NCI-H2029 treated with DMSO at 0.1 percent for 48 hours (cell line): ENCODE measurements around the gene WDPCP.
"Not testable (repeated sequence)": the region's sequence is repeated elsewhere in the genome, so short reads cannot be mapped to it uniquely, and the experiment has no call there.

Source experiments
- DNase-seq: peaks from one replicate; lab custom pipeline; 2025; lab: John Stamatoyannopoulos, UW

Gene WDPCP

DNA sequence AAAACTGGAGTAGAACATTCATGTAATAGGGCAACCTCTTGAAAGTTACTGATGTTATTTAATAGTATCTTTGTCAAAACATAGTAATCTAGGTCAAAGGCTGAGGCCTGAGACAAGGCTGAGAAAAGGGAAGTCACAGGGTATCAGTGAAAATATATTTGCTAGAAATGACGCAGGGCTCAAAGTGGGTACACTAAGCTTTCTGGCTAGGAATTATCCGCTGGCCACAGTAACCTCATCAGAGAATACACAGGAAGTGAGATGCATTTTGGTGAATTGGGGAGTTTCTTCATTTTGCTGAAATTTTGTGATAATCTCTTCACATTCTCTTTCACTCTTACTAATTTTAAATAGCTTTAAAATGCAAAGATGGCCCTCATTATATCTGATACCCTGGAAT is 330.8 kb downstream of the WDPCP start:
- DNase-seq, result no peak

DNA sequence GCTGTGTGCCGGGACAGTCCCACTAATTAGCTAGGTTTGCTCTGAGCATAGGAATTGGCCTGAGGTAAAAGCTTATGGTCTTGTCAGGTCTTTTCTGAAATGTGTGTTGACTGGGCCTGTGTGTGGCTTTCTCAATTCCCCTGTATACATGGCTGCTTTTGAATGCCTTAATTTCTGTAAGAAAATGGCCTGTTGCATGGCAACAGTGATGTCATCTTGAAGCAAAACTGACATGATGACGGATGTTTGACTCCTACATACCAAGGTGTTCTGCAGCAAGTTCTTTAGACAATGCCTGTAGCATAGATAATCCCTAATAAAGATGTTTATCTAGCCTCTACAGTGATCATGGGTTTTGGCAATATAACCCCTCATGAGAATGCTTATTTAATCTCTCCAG is 339.1 kb downstream of the WDPCP start:
- DNase-seq, result no peak

DNA sequence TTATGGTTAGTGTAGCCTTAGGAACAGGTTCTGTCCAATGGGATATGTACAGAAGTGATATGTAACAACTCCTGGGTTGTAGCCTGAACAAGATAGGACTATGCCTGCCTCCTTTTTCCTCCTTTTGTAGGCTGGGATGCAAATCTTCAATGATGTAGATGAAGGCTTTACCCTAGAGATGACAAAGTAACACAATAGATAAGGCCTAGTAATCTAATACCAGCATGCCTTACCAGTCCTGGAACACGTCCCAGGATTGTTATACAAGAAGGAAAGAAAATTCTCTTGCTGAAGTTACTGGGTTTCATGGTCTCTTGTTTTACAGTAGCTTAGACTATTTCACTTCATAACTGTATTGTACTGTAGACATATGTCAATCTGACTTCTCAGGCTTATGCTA is 345.5 kb downstream of the WDPCP start:
- no peak for DNase-seq

DNA sequence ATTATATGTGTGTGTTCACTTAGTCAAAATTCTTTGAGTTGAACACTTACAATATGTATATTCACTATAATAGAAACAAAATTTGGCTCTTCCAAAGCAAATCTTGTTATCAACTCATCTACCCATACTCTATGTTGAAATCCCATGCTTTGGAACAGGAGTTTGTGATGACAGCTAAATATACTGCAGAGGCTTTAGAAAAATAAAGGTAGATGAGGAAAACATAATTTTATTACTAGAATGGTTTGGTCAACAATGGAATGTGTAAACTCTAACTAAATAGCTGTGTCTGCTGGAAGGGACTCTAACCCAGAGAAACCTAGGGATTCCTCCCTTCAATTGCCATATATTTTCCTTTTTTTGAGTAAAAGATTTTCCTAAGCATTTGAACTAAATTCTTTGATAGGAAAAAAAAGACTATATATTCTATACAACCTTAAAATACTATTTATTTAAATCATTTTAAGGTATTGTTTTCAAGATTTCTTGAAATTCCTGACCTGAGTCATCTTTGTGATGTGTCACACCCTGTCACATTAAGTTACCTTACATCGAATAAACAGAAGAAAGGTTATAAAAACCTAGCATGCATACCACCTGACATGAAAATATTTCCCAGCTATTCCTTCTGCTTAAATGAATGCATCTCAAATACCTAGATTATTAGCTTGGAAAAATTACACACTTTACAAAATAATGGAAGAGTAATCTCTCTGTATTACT is 362.2 kb downstream of the WDPCP start:
- DNase-seq, result no peak

DNA sequence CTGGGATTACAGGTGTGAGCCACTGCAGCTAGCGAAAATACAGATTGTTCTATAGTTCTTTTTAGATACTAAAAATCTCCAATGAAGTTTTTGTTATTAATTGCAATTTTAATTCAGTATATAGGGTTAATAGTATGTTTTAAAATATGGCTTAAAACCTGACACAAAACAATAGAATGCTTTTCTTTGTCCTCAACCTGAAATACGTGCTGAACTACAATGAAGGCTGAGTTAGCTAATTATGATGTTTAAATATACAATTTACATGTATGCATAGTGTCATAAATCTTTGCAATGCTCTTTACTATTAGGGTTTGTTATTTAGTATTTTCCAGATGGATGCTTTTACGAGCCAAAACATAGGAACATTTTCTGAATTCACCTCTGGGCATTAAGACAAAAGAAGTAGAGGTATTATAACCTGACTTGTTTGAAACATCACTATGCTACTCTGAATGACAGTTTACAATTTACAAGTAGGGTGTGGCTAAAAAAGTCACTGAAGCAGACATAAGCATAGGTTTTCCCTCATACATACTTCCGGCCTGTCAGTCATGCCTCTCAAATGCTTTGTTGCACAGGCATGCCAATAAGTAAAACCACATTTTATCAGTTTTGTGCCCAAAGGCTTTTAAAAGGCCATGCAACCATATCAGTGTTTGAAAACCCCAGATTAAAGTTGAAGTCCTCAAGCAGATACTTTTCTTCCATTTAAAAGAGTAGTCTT is 369.3 kb downstream of the WDPCP start:
- DNase-seq, result no peak

DNA sequence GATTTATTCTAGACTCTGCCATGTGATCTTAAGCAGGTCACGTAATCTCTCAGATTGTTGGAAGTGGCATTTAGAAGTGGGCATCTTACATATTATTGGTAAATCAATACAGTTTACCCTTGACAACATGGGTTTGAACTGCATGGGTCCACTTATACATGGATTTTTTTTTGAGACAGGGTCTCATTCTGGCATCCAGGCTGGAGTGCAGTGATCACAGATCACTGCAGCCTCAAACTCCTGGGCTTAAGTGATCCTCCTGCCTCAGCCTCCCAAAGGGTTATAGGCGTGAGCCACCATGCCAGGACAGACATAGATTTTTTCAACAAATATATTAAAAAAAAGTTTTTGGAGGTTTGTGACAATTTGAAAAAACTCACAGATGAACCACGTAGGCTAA is 393.0 kb downstream of the WDPCP start:
- no peak for DNase-seq

DNA sequence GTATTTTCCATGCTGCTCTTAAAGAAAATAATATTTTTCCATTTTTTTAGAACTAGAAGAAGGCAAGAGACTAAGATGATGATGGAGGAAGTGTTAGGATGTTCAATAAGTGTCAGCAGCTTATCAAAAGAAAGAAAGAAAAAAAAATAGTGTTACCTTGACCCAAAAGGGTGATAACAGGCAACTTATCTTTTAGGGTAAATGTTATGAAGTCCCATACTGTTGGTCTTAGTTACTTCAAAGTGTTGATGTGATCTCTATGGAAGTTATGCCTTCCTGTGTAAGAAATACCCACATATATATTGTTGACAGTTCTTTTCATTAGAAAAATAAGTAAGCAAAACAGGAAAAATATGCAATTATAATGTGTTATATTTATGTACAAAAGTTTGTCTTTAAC is 394.1 kb downstream of the WDPCP start:
- no peak for DNase-seq

DNA sequence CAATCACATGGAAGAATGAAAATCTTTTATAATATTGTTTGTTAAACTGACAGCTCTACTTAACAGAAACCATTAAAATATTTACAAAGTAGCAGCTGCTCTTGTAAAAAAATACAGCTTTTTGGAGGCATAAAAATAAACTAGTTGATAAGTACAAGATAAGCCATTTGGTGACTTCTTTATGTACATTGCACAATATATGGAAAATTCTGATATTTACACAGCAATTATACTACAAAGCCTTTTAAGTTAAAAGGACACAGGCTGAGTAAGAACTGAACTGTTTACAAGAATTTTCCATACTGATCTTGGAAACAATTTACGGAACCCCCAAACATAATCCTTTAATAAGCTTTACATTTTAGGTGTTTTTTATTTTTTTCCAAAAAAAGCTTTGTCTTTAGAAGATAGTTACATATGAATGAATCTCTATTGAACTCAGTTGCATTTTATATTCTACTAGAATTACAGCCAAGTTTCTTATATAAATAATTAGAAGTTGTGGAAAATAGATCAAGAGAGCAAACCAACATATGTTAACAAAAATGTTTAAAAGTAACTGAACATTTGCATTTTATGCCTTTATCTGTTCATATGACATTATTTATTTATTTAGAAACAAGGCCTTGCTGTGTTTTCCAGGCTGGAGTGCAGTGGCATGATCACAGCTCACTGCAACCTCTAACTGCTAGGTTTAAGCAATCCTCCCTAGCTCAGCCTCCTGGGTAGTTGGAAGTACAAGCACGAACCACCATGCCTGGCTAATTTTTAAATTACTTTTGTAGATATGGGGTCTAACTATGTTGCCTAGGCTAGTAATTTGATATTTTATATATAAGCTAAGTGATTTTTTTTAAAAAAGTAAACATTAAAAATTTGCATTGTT is 395.1 kb downstream of the WDPCP start:
- no peak for DNase-seq

DNA sequence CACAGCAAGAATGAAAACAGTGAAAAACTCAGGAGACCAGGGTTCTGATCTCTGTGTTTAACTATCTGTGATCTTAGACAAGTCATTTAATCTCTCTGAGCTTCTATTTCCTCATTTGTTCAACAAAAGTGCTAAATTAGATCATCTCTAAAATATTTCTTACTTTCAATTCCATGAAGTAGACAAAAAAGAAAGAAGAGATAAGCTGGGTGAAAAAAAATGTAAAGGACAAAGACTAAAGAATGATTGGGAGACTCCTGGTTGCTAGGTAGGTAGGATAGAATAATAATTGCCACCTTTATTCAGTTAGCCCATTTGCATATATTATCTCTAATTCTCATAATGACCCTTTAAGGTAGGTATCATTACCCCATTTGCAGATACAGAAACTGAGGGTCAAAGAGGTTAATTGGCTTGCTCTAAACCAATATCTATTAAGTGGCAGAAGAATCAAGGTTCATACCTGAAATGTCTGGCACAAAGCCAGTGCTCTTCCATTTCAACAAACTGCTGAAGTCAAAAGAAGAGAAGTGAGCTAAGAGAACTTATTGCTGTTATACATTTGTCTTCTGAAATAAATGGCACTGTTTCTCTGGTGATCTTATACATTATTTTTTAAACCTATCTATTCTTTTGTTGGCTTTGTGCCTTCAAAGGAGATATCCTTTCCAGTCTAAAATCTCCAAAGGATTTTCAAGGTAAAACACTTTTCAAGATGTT is 395.9 kb downstream of the WDPCP start:
- no peak for DNase-seq

DNA sequence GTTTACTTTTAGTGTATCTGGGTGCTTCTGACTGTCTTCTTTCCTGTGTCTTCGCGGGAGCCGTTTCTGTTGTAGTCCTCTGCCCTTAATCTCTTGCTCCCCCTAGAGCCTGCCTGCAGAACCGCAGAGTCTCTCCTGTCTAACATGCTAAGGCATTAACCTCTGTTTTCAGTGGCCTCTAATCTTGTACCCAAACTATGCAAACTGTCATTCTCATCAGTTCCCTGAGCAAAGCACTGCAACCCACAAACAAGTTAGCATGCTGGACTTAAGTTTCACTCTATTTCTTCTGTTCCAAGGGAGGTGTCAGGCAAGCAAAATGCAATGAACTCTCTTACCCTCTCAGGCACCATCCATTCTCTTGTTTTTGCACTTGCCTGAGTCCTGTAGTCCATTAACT is 399.3 kb downstream of the WDPCP start:
- DNase-seq, result peak; percentile 51

DNA sequence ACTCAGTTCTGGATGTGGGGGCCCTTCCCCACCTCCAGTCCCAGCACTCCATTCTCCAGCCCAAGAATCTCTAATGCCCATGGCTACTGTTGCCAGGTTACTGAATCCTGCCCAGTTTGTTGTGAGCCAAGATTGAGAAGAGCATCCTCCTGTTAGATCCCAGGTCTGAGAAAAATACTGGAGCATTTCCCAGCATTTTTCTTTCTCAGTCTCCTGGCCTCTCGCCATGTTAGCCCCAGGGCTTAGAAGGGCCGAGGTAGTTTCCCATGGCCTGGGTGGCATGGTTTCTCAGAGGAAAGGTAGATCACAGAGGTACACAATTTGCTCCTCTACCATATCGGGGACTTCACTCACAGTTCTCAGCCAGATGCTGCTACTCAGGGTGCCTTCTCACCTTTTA is 401.9 kb downstream of the WDPCP start:
- no peak for DNase-seq

DNA sequence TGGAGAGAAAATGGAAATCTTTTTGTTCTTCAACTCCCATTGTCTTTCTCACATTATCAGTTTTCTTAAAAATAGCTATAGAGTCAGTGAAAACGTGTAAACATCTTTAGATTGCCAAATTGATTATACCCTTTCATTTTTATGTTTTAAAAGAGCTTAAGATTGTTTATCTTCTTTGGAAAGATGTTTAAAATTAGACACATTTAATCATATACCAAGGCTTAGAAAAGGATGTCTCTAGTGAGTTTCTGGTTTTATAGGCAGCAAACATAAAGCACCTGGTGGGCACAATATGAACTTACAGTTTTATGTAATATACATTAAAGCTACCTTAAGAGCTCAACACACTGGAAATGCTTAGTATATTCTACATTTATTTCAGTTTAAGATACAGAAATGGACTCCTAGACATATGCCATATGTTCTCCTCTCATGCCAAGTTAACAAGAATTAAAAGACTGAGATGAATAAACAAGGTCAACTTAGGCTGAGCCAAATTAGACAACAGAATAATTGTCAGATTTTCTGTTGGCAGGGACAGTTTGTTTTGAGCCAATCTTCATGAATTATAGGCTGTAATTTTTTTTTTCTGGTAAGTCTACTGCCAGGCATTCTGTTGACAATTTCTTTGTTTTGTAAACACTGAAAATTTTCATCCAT is 425.0 kb downstream of the WDPCP start:
- DNase-seq, result no peak

DNA sequence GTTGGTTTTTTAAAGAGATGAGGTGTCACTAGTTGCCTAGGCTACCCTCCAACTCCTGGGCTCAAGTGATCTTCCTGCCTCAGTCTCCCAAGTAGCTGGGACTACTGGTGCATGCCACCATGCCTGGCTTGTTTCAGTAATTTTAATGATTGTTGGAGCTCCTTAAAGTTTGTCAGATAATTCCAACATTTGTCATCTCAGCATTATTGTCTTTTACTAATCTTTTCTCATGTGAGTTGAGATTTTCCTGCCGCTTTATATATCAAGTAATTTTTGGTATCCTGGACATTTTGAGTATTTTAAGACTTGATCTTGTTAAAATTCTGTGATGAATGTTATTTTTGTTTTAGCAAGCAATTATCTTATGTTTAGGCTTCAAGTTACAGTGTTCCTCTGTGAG is 429.0 kb downstream of the WDPCP start:
- no peak for DNase-seq

DNA sequence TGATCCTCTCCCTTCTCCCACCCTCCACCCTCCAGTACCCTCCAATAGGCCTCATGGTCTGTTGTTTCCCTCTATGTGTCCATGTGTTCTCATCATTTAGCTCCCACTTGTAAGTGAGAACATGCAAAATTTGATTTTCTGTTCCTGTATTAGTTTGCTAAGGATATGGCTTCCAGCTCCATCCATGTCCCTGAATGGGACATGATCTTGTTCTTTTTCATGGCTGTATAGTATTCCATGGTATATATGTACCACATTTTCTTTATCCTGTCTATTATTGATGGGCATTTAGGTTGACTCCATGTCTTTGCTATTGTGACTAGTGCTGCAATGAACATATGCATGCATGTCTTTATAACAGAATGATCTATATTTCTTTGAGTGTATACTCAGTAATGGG is 451.6 kb downstream of the WDPCP start:
- DNase-seq, result not testable (repeated sequence)

DNA sequence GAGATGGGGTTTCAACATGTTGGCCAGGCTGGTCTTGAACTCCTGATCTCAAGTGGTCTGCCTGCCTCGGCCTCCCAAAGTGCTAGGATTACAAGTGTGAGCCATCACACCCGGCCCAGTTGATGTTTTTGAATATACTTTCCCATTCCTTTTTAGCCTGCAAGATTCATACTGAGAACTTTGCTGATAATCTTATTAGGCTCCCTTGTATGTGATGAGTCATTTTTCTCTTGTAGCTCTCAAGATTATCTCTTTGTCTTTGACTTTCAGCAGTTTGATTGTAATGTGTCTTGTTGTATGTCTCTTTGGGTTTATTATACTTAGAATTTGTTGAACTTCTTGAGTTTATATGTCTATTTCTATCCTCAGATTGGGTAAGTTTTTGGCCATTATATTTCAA is 456.3 kb downstream of the WDPCP start:
- DNase-seq, result no peak

DNA sequence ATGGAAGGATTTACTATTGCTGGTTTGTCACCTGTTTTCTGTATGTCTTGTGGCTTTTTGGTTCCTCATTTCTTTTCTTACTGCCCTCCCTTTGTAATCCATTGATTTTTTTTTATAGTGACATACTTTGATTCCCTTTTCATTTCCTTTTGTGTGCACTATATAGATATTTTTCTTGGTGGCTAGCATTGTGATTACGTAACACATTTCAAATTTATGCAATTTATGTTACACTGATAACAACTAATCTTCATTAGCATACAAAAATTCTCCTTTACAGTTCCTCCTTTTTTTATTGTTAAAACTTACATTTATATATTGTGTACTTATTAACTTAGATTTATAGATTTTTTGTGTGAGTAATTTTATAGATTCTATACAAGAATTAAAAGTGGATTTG is 457.1 kb downstream of the WDPCP start:
- DNase-seq, result no peak

DNA sequence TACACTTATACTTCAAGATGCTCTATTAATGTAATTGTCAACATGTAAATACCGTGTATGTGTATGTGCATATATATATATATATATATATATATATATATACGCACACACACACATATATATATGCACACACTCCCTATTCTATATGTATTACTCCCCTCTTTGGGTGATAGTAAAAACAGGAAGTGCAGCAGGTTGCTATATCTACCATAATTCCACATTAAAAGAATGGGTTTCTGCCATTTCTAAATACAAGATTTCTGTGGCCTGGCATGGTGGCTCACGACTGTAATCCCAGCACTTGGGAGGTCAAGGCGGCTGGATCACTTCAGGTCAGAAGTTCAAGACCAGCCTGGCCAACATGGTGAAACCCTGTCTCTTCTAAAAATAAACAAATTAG is 460.7 kb downstream of the WDPCP start:
- DNase-seq, result no peak

DNA sequence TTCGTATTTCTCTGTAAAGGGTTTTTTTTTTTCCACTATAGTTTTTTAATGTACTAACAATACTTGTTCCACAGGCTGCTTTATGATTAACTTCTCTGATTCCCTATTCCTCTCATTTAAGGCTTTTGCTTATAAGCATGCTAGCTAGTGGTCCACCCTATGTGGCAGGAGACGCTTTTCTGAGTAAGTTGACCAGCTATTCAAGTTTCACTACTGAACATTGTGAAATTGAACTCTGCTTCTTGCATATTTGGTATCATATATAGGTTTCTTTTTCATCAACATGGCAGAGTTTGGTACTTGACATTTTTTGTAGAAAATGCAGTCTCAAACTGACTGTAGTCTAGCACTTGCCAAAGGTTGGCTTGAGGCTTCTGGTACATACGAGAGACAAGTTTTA is 463.4 kb downstream of the WDPCP start:
- DNase-seq, result no peak

DNA sequence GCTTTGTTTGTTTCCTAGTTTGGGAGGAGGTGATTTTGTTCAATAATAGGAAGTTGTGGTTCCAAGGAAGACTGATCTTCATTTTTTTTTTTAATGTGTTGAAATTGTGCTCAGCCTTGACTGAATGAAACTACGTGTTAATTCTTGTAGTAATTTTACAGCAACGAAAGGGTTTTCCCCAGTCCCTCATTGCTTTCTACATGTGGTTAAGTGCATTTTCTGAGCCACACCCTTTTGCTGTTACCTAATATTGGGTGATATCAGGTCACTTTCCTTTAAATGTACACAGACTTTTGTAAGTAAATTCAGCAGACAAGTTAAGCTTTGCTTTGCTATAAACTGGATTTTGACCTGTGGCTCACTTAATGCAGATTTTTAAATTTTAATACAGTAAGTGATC is 464.1 kb downstream of the WDPCP start:
- DNase-seq, result no peak

DNA sequence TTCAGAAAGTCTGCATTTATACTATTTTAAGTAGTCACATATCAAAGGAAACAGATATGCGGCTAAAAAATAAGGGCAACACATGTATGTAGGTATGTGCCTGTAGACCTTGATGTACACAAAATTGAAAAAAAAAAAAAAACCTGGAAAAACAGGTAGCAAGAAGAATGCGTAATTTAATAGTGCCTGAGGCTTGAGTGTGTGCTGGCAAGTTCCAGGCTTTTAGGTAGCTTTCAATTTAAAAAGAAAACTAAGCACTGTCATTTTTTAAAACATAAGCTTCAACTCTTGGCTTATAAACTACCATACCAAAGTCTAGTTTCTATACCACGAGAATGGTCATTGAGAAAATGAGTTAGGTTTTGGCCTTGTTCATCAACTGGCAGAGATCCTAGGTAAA is 465.4 kb downstream of the WDPCP start:
- no peak for DNase-seq

DNA sequence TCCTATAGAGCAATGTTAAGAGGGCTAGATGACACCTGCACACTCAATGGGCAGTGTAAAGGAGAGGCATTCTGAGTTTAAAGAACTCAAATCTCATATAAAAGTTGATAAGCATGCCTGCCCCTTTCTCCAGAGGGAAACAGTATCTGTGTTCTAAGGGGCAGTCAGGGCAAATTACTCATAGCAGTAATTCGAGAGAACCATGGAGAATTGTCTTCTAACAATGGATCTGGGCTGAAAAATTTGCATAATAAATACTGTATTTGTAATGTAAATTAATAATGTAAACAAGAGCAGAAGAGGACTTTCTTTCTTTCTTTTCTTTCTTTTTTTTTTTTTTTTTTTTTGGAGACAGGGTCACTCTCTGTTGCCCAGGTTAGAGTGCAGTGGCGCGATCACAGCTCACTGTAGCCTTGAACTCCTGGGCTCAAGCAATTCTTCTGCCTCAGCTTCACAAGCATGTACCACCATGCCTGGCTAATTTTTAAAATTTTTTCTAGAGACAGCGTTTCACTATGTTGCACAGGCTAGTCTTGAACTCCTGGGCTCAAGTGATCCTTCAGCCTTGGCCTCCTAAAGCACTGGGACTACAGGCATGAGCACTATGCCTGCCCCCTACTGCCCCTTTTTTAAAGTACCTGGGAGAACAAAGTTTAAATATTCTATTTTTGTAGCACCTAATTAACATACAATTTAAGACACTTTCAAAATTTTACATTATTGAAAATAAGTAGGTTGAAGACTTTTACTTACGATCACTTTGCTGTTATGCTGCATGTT is 467.0 kb downstream of the WDPCP start:
- no peak for DNase-seq
